HepG2 (cell line): ENCODE measurements around the gene TTC31. TPM values are rescaled to one million over a fixed set of nuclear protein-coding genes. Genes with fewer than 3 reads are reported as not detected.

Source experiments
- FOXA3 ChIP-seq: IDR thresholded peaks from 2 replicates; pipeline ENCODE4 v1.6.1; 2016; ENCODE audit warnings: missing genetic modification reagents, missing compliant biosample characterization
- KDM2A ChIP-seq: sonication (generic); formaldehyde crosslinking; IDR thresholded peaks from 2 replicates; pipeline ENCODE4 v1.4.0; 2020; ENCODE audit warnings: low read depth, missing genetic modification reagents, borderline replicate concordance
- KMT2B ChIP-seq: IDR thresholded peaks from 2 replicates; pipeline ENCODE4 v1.6.1; 2016; ENCODE audit warnings: missing genetic modification reagents, missing compliant biosample characterization
- NPAS2 ChIP-seq: sonication (generic); formaldehyde crosslinking; IDR thresholded peaks from 2 replicates; pipeline ENCODE4 v1.8.0; 2022; ENCODE audit warnings: mild to moderate bottlenecking, missing genetic modification reagents, borderline replicate concordance
- PTBP1 ChIP-seq: fragments of 200-400 bp; formaldehyde crosslinking; IDR thresholded peaks from 2 replicates; pipeline ENCODE4 v1.6.1; 2018; ENCODE audit warnings: low read length, low read depth; ENCODE audit not compliant: poor library complexity, severe bottlenecking
- RAD21 ChIP-seq: fragments of 450-650 bp; formaldehyde crosslinking; IDR thresholded peaks from 2 replicates; pipeline ENCODE4 v1.5.0; 2020; ENCODE audit warnings: mild to moderate bottlenecking
- STAG1 ChIP-seq: sonication (generic); formaldehyde crosslinking; IDR thresholded peaks from 2 replicates; pipeline ENCODE4 v1.4.0; 2020; ENCODE audit warnings: missing genetic modification reagents
- TGIF2 ChIP-seq: IDR thresholded peaks from 2 replicates; pipeline ENCODE4 v1.6.1; 2016; ENCODE audit warnings: control low read depth, missing compliant biosample characterization
- ZNF260 ChIP-seq: sonication (generic); formaldehyde crosslinking; IDR thresholded peaks from 2 replicates; pipeline ENCODE4 v1.4.0; 2020; ENCODE audit warnings: missing genetic modification reagents, low read depth, mild to moderate bottlenecking, borderline replicate concordance
- ZNF318 ChIP-seq: sonication (generic); formaldehyde crosslinking; IDR thresholded peaks from 2 replicates; pipeline ENCODE4 v1.4.0; 2020; ENCODE audit warnings: mild to moderate bottlenecking, missing genetic modification reagents
- polyA plus RNA-seq, 8 experiments: library from polyadenylated mRNA; depleted of rRNA in 3 of 8; stranded (reverse) in 7 of 8; unstranded in 1 of 8; fragments of >200 nt; fragmentation: Illumina TruSeq in 4 of 8; extraction: Trizol in 4 of 8; gene quantifications; 2 replicates each; pipeline versions ENCODE4 v1.2.1 to v1.2.3, GENCODE V29; 2011 to 2016; ENCODE audit warnings: low read depth in 4 of 8, missing spikeins in 1 of 8, mixed read lengths in 1 of 8; ENCODE audit not compliant: insufficient read depth in 1 of 8
- total RNA-seq, 5 experiments: library from RNA; depleted of rRNA; stranded (reverse); fragments of >200 nt; fragmentation: Illumina TruSeq; extraction: Trizol; gene quantifications; 2 replicates each; pipeline ENCODE4 v1.2.3, GENCODE V29; 2016; ENCODE audit warnings: low read depth in 1 of 5
- TF ChIP-seq, protein P1 (sequence below): sonication (generic); formaldehyde crosslinking; IDR thresholded peaks from one replicate; pipeline ENCODE4 v1.5.1; 2020; ENCODE audit warnings: mild to moderate bottlenecking, missing genetic modification reagents; ENCODE audit errors: not compliant biosample characterization

TTC31 gene
- total and polyA plus RNA-seq, 2 of the 13 experiments (the other 11 are each of a cell fraction or from before 2014, with no cell fraction given) = 28.3 to 39.5 TPM

GRCh38 chr2:74525717-74526648, 43.1 kb downstream of the TTC31 start, which contains the start of gene DQX1 (continued):
- peak; percentile 64; the same call in 1 of the 2 replicates for TF ChIP-seq FOXA3 (CRISPR knock-in tag)
- peak; percentile 45; the same call in 1 of the 2 replicates for TF ChIP-seq KMT2B (CRISPR knock-in tag)
- TF ChIP-seq RAD21 (CRISPR knock-in tag) = peak; percentile 22; the same call in 1 of the 2 replicates
- TF ChIP-seq NPAS2 (CRISPR knock-in tag) = no peak
- no peak for TF ChIP-seq ZNF260 (CRISPR knock-in tag)
- peak; percentile 21; the same call in 1 of the 2 replicates for TF ChIP-seq STAG1 (CRISPR knock-in tag)
- TF ChIP-seq, protein P1, sequence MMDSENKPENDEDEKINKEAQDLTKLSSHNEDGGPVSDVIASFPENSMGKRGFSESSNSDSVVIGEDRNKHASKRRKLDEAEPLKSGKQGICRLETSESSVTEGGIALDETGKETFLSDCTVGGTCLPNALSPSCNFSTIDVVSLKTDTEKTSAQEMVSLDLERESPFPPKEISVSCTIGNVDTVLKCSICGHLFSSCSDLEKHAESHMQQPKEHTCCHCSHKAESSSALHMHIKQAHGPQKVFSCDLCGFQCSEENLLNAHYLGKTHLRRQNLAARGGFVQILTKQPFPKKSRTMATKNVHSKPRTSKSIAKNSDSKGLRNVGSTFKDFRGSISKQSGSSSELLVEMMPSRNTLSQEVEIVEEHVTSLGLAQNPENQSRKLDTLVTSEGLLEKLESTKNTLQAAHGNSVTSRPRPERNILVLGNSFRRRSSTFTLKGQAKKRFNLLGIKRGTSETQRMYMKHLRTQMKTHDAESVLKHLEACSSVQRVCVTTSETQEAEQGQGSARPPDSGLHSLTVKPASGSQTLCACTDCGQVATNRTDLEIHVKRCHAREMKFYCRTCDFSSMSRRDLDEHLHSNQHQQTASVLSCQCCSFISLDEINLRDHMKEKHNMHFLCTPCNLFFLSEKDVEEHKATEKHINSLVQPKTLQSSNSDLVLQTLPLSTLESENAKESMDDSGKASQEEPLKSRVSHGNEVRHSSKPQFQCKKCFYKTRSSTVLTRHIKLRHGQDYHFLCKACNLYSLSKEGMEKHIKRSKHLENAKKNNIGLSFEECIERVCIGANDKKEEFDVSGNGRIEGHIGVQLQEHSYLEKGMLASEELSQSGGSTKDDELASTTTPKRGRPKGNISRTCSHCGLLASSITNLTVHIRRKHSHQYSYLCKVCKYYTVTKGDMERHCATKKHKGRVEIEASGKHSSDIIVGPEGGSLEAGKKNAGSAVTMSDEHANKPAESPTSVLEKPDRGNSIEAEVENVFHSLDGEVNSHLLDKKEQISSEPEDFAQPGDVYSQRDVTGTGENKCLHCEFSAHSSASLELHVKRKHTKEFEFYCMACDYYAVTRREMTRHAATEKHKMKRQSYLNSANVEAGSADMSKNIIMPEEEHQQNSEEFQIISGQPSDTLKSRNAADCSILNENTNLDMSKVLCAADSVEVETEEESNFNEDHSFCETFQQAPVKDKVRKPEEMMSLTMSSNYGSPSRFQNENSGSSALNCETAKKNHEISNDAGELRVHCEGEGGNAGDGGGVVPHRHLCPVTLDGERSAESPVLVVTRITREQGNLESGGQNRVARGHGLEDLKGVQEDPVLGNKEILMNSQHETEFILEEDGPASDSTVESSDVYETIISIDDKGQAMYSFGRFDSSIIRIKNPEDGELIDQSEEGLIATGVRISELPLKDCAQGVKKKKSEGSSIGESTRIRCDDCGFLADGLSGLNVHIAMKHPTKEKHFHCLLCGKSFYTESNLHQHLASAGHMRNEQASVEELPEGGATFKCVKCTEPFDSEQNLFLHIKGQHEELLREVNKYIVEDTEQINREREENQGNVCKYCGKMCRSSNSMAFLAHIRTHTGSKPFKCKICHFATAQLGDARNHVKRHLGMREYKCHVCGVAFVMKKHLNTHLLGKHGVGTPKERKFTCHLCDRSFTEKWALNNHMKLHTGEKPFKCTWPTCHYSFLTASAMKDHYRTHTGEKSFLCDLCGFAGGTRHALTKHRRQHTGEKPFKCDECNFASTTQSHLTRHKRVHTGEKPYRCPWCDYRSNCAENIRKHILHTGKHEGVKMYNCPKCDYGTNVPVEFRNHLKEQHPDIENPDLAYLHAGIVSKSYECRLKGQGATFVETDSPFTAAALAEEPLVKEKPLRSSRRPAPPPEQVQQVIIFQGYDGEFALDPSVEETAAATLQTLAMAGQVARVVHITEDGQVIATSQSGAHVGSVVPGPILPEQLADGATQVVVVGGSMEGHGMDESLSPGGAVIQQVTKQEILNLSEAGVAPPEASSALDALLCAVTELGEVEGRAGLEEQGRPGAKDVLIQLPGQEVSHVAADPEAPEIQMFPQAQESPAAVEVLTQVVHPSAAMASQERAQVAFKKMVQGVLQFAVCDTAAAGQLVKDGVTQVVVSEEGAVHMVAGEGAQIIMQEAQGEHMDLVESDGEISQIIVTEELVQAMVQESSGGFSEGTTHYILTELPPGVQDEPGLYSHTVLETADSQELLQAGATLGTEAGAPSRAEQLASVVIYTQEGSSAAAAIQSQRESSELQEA (CRISPR knock-in tag) = peak; percentile 35
- no peak; the same call in none of the 2 replicates for TF ChIP-seq TGIF2 (CRISPR knock-in tag)
- TF ChIP-seq PTBP1 = no peak
- no peak for TF ChIP-seq ZNF318 (CRISPR knock-in tag)
- peak; percentile 81 for TF ChIP-seq KDM2A (CRISPR knock-in tag)
